HepG2 (cell line): Measurements from ENCODE around the gene WNK1. TPM values are rescaled to one million over a fixed set of nuclear protein-coding genes. Genes with fewer than 3 reads are reported as not detected.

ENCODE experiments used
- ATAC-seq: fragments of 200-7000 bp; cut with Tn5 transposase; 3 replicates; pipeline ENCODE4 v1.9.1; 2020; ENCODE audit warnings: mild to moderate bottlenecking, moderate library complexity
- BruUV-seq: library from RNA; stranded (reverse); fragments of 400-500 nt; replicated peaks from 2 replicates; lab custom pipeline; 2021; lab: Mats Ljungman, UMichigan
- CTCF ChIA-PET: fragments of 300-600 bp; formaldehyde crosslinking; extraction: SDS; loops from one replicate; lab custom pipeline; 2021; ENCODE audit warnings: low total read pairs, inconsistent platforms, low intra/inter-chr PET ratio; lab: Yijun Ruan, JAX
- POLR2A ChIA-PET: fragments of 350-600 bp; sonication (Branson Sonifier 250); formaldehyde crosslinking; loops from one replicate; lab custom pipeline; 2020; ENCODE audit warnings: antibody characterized with exemption, inconsistent platforms; lab: Yijun Ruan, JAX
- DNase-seq: peaks from one replicate; pipeline ENCODE4 v3.0.0-alpha.2; 2015; ENCODE audit warnings: low spot score
- FAIRE-seq: peaks from 3 replicates; lab custom pipeline; 2011; peaks lifted over from hg19 to GRCh38; lab: Jason Lieb, UNC
- H2AFZ ChIP-seq: one replicate; pipeline ENCODE4 v1.6.1; 2011; ENCODE audit warnings: low read length, inconsistent platforms
- H3K27ac ChIP-seq: fragments of 300-600 bp; 3 replicates; pipeline ENCODE4 v1.8.0; 2011; ENCODE audit warnings: mixed run types, mild to moderate bottlenecking, mixed read lengths, low read length, inconsistent platforms; ENCODE audit not compliant: insufficient read depth; ENCODE audit errors: extremely low read length
- H3K27me3 ChIP-seq, 2 experiments: fragments of 200-600 bp in 1 of 2; 2 replicates in 1 of 2; 3 replicates in 1 of 2; pipeline versions ENCODE4 v1.6.0 to v1.8.0; 2011; ENCODE audit warnings: low read length in 2 of 2, mild to moderate bottlenecking in 2 of 2, moderate library complexity in 2 of 2, inconsistent platforms in 1 of 2; ENCODE audit not compliant: insufficient read depth in 2 of 2, control insufficient read depth in 1 of 2
- H3K36me3 ChIP-seq, 2 experiments: fragments of 200-600 bp in 1 of 2; replicated peaks in 1 of 2; 2 replicates in 1 of 2; 3 replicates in 1 of 2; pipeline versions ENCODE4 v1.5.1 to v1.8.0; 2011; ENCODE audit warnings: low read length in 2 of 2, inconsistent platforms in 1 of 2; ENCODE audit not compliant: insufficient read depth in 2 of 2, control insufficient read depth in 1 of 2
- H3K4me1 ChIP-seq: 2 replicates; pipeline ENCODE4 v1.5.1; 2012; ENCODE audit warnings: low read length, inconsistent platforms; ENCODE audit not compliant: insufficient read depth
- H3K4me2 ChIP-seq: 2 replicates; pipeline ENCODE4 v1.6.0; 2011; ENCODE audit warnings: low read depth, low read length, inconsistent platforms
- H3K4me3 ChIP-seq, 3 experiments: fragments of 200-600 bp in 1 of 3; sonication (generic), shearing (Covaris generic) in 1 of 3; replicated peaks in 1 of 3; 2 replicates each; pipeline ENCODE4 v1.5.1; 2011 to 2016; ENCODE audit warnings: low read length in 3 of 3, inconsistent platforms in 2 of 3, low read depth in 2 of 3, mild to moderate bottlenecking in 2 of 3, control low read depth in 1 of 3, mixed read lengths in 1 of 3; ENCODE audit not compliant: insufficient read depth in 1 of 3
- H3K79me2 ChIP-seq: one replicate; pipeline ENCODE4 v1.6.1; 2011; ENCODE audit warnings: low read length, inconsistent platforms; ENCODE audit not compliant: insufficient read depth
- H3K9ac ChIP-seq: 2 replicates; pipeline ENCODE4 v1.6.0; 2011; ENCODE audit warnings: mild to moderate bottlenecking, low read depth, low read length, inconsistent platforms; ENCODE audit not compliant: insufficient read depth
- H3K9me3 ChIP-seq: 2 replicates; pipeline ENCODE4 v1.5.1; 2012; ENCODE audit warnings: mild to moderate bottlenecking, low read length
- H4K20me1 ChIP-seq: 2 replicates; pipeline ENCODE4 v1.6.0; 2011; ENCODE audit warnings: inconsistent platforms, mild to moderate bottlenecking, low read length, moderate library complexity; ENCODE audit not compliant: insufficient read depth
- ERF ChIP-seq: IDR thresholded peaks from 2 replicates; pipeline ENCODE4 v1.6.1; 2018; ENCODE audit warnings: missing biosample characterization, missing genetic modification reagents
- ETV6 ChIP-seq: sonication (generic); formaldehyde crosslinking; conservative IDR thresholded peaks from 2 replicates; pipeline ENCODE4 v1.4.0; 2020; ENCODE audit warnings: missing genetic modification reagents
- NFYB ChIP-seq: sonication (generic); formaldehyde crosslinking; IDR thresholded peaks from 2 replicates; pipeline ENCODE4 v1.4.0; 2020; ENCODE audit warnings: missing genetic modification reagents
- NR2C2 ChIP-seq: sonication (generic); formaldehyde crosslinking; IDR thresholded peaks from 2 replicates; pipeline ENCODE4 v1.4.0; 2020; ENCODE audit warnings: missing genetic modification reagents, mild to moderate bottlenecking, moderate library complexity, borderline replicate concordance
- POLR2A ChIP-seq, 2 experiments: IDR thresholded peaks; 2 replicates each; pipeline ENCODE4 v1.6.1; 2011; ENCODE audit warnings: low read depth in 2 of 2, low read length in 2 of 2, mild to moderate bottlenecking in 1 of 2, moderate library complexity in 1 of 2; ENCODE audit not compliant: insufficient read depth in 1 of 2
- TARDBP ChIP-seq: sonication (generic); formaldehyde crosslinking; IDR thresholded peaks from 2 replicates; pipeline ENCODE4 v1.8.0; 2022; ENCODE audit warnings: mild to moderate bottlenecking, missing genetic modification reagents
- U2AF1 ChIP-seq: fragments of 200-400 bp; formaldehyde crosslinking; optimal IDR thresholded peaks from 2 replicates; pipeline ENCODE3; 2017; ENCODE audit warnings: mild to moderate bottlenecking, low read depth, low read length
- ZFP36 ChIP-seq: fragments of 150-350 bp; IDR thresholded peaks from 2 replicates; pipeline ENCODE4 v1.6.1; 2018; ENCODE audit warnings: borderline replicate concordance, low read length, low read depth; ENCODE audit not compliant: partially characterized antibody
- ZKSCAN1 ChIP-seq: fragments of 150-350 bp; IDR thresholded peaks from 2 replicates; pipeline ENCODE4 v1.6.1; 2014; ENCODE audit warnings: low read length
- ZNF431 ChIP-seq: sonication (generic); formaldehyde crosslinking; IDR thresholded peaks from 2 replicates; pipeline ENCODE4 v1.9.0; 2022; ENCODE audit warnings: missing genetic modification reagents, low read depth, mild to moderate bottlenecking, borderline replicate concordance
- ZNF629 ChIP-seq: sonication (generic); formaldehyde crosslinking; conservative IDR thresholded peaks from 2 replicates; pipeline ENCODE4 v1.5.0; 2020; ENCODE audit warnings: missing genetic modification reagents
- ZNF709 ChIP-seq: sonication (generic); formaldehyde crosslinking; IDR thresholded peaks from 2 replicates; pipeline ENCODE4 v1.5.0; 2020; ENCODE audit warnings: mild to moderate bottlenecking, missing genetic modification reagents
- whole genome bisulfite sequencing: methylation state at CpG from one replicate; pipeline ENCODE4 v1.1.6; 2017; ENCODE audit warnings: low lambda C conversion rate; 5-methylcytosine and 5-hydroxymethylcytosine counted together
- in situ Hi-C: cut with HindIII; loops from 2 replicates; pipeline ENCODE4 v1.10.0; 2017; ENCODE audit warnings: low pct_unique_long_range_greater_than_20kb; ENCODE audit not compliant: extremely low pct_ligation_motif_present
- intact Hi-C: fragments of 100-400 bp; cut with micrococcal nuclease; formaldehyde crosslinking; loops from one replicate; pipeline ENCODE4 v1.10.0; 2022; ENCODE audit not compliant: unreplicated experiment
- polyA plus RNA-seq, 8 experiments: library from polyadenylated mRNA; depleted of rRNA in 3 of 8; stranded (reverse) in 7 of 8; unstranded in 1 of 8; fragments of >200 nt; fragmentation: Illumina TruSeq in 4 of 8; extraction: Trizol in 4 of 8; gene quantifications; 2 replicates each; pipeline versions ENCODE4 v1.2.1 to v1.2.3, GENCODE V29; 2011 to 2016; ENCODE audit warnings: low read depth in 4 of 8, missing spikeins in 1 of 8, mixed read lengths in 1 of 8; ENCODE audit not compliant: insufficient read depth in 1 of 8
- total RNA-seq, 5 experiments: library from RNA; depleted of rRNA; stranded (reverse); fragments of >200 nt; fragmentation: Illumina TruSeq; extraction: Trizol; gene quantifications; 2 replicates each; pipeline ENCODE4 v1.2.3, GENCODE V29; 2016; ENCODE audit warnings: low read depth in 1 of 5
- TF ChIP-seq, protein P1 (sequence below): conservative IDR thresholded peaks from 2 replicates; pipeline ENCODE4 v1.6.1; 2018; ENCODE audit warnings: missing genetic modification reagents
- TF ChIP-seq, protein P2 (sequence below): sonication (generic); formaldehyde crosslinking; IDR thresholded peaks from 2 replicates; pipeline ENCODE4 v1.8.0; 2022; ENCODE audit warnings: missing genetic modification reagents, mild to moderate bottlenecking, inconsistent platforms, borderline replicate concordance

The WNK1 gene
- total and polyA plus RNA-seq, 2 of the 13 experiments (the other 11 are each of a cell fraction or from before 2014, with no cell fraction given), result 31.1 to 54.8 TPM

DNA sequence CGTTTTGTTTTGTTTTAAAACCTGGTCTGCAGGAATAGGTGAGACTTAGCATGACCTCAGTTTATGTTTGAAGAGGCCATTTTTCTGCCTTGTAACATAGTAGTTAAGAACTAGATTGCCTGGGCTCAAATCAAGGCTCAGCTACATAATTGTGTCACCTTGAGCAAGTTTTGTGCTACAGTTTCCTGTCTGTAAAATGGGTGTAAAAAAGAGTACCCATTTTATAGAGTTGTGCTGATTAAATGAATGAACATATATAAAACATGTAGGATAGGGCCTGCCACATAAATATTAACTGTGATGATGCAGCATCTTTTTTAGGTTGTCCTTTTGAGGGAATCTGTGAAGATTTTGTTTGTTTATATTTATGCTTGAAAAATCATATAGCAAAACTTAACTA lies 7.2 kb downstream of the WNK1 start:
- Histone ChIP-seq H3K79me2 (peaks cover 95% of the 10 kb centered on the region), H3K4me2 (peak overlapping the region; percentile 4; the same call in 1 of the 2 replicates), H2AFZ (no peak overlapping the region), H3K27ac (no peak overlapping the region), H3K4me3 (no peak overlapping the region), H3K36me3 (peaks cover 2 to 16% of the 10 kb centered on the region in 2 experiments; a peak in 4 of 5 replicates), H3K4me1 (peaks cover 38% of the 10 kb centered on the region), H3K9me3 (no peaks in the 10 kb centered on the region), H3K9ac (no peak overlapping the region), H3K27me3 (no peaks in the 10 kb centered on the region; a peak in 1 of 5 replicates), H4K20me1 (peaks cover 79% of the 10 kb centered on the region)
- ChIA-PET POLR2A (no interaction called here), CTCF (no interaction called here)
- in situ Hi-C loops, result loop anchor here (10.0 kb wide), 1 partner anchor 145 kb away; no protein-coding TSS in a partner anchor
- intact Hi-C loops, result no loop called here
- BruUV-seq, result no TSS peak
- DNase-seq (no peak), FAIRE-seq (no peak), ATAC-seq (no peak)
- 55% methylated on average over 1 of the region's 1 CpG for WGBS
- TF ChIP-seq ZFP36 (no peak), ZNF629 (CRISPR knock-in tag) (peak; percentile 81)

DNA sequence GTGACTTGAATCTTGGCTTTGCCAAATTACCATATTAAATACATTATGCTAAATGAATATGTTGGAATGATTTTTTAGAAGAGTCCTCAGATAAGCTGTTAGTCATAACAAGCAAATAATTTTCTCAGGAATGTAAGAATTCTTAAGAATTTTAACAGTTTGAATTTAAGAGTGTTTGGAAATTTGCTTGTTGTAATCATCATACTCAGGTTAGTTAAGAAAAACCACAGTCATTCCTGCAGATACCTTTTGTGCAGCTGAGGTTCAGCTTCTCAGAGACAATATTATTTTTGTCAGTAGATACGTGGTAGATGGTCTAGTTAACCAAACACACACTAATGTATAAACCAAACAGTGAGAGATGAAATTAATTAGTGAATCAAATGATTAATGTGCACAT lies 8.9 kb downstream of the WNK1 start:
- Histone ChIP-seq H3K9me3 (no peaks in the 10 kb centered on the region), H3K4me3 (no peak overlapping the region), H3K4me1 (peaks cover 38% of the 10 kb centered on the region), H4K20me1 (peaks cover 74% of the 10 kb centered on the region), H3K79me2 (peaks cover 95% of the 10 kb centered on the region), H2AFZ (no peak overlapping the region), H3K27me3 (no peaks in the 10 kb centered on the region), H3K9ac (no peak overlapping the region), H3K36me3 (peaks cover 4 to 16% of the 10 kb centered on the region in 2 experiments), H3K27ac (no peak overlapping the region), H3K4me2 (no peak overlapping the region)
- in situ Hi-C loops, result no loop called here
- ChIA-PET POLR2A (interaction anchor here (0.9 kb wide), 1 partner anchor 185 kb away, joined by 3 read pairs; no protein-coding TSS in a partner anchor), CTCF (no interaction called here)
- ATAC-seq (no peak), DNase-seq (no peak), FAIRE-seq (no peak)
- WGBS, result 88% methylated on average over 1 of the region's 1 CpG
- no TSS peak for BruUV-seq
- intact Hi-C loops, result no loop called here
- TF ChIP-seq TARDBP, result no peak
- no peak for TF ChIP-seq ERF
- no peak for TF ChIP-seq ZNF709
- TF ChIP-seq NFYB (CRISPR knock-in tag), result no peak
- TF ChIP-seq, protein P1, sequence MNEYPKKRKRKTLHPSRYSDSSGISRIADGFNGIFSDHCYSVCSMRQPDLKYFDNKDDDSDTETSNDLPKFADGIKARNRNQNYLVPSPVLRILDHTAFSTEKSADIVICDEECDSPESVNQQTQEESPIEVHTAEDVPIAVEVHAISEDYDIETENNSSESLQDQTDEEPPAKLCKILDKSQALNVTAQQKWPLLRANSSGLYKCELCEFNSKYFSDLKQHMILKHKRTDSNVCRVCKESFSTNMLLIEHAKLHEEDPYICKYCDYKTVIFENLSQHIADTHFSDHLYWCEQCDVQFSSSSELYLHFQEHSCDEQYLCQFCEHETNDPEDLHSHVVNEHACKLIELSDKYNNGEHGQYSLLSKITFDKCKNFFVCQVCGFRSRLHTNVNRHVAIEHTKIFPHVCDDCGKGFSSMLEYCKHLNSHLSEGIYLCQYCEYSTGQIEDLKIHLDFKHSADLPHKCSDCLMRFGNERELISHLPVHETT (CRISPR knock-in tag), result no peak
- TF ChIP-seq NR2C2, result no peak
- TF ChIP-seq ETV6 (CRISPR knock-in tag), result no peak
- no peak for TF ChIP-seq ZNF431 (CRISPR knock-in tag)
- TF ChIP-seq, protein P2, sequence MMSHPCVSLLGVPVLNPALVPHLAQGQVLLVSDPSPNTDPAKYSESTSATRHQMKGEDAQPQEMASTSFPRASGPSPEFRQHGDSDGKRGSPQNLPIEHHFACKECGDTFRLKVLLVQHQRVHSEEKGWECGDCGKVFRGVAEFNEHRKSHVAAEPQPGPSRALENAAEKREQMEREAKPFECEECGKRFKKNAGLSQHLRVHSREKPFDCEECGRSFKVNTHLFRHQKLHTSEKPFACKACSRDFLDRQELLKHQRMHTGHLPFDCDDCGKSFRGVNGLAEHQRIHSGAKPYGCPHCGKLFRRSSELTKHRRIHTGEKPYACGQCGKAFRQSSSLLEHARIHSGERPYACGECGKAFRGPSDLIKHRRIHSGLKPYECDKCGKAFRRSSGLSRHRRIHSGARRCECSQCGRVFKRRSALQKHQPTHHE (CRISPR knock-in tag), result no peak
- TF ChIP-seq ZKSCAN1, result no peak
- TF ChIP-seq U2AF1, result no peak
- no peak for TF ChIP-seq POLR2A (IDR thresholded peaks at IDR 0.05; ENCODE audit: insufficient read depth in 1 of 2, low read depth in 2 of 2, low read length in 2 of 2)
